Ishikawa (cell line): ENCODE results near the gene TGFBRAP1.
A peak's percentile ranks its signal among the peaks of the same experiment; 100 is the strongest.

Source experiments
- CEBPB ChIP-seq: IDR thresholded peaks from 2 replicates; pipeline ENCODE4 v1.6.1; 2012
- CREB1 ChIP-seq: IDR thresholded peaks from 2 replicates; pipeline ENCODE4 v1.6.1; 2012; ENCODE audit warnings: low read depth
- EGR1 ChIP-seq: IDR thresholded peaks from 2 replicates; pipeline ENCODE4 v1.6.1; 2012
- FOXM1 ChIP-seq: IDR thresholded peaks from 2 replicates; pipeline ENCODE4 v1.6.1; 2012; ENCODE audit warnings: low read depth, borderline replicate concordance
- RAD21 ChIP-seq: IDR thresholded peaks from 2 replicates; pipeline ENCODE4 v1.6.1; 2012; ENCODE audit warnings: low read depth
- TAF1 ChIP-seq: IDR thresholded peaks from 2 replicates; pipeline ENCODE4 v1.6.1; 2012; ENCODE audit warnings: low read depth, mild to moderate bottlenecking
- TCF12 ChIP-seq: IDR thresholded peaks from 2 replicates; pipeline ENCODE4 v1.6.1; 2012; ENCODE audit warnings: low read depth
- TEAD4 ChIP-seq: IDR thresholded peaks from 2 replicates; pipeline ENCODE4 v1.6.1; 2012
- YY1 ChIP-seq: IDR thresholded peaks from 2 replicates; pipeline ENCODE4 v1.6.1; 2012; ENCODE audit warnings: low read depth
- TF ChIP-seq, protein P1 (sequence below): IDR thresholded peaks from 2 replicates; pipeline ENCODE4 v1.6.1; 2012
- TF ChIP-seq, protein P2 (sequence below): IDR thresholded peaks from 2 replicates; pipeline ENCODE4 v1.6.1; 2012; ENCODE audit warnings: low read depth, mild to moderate bottlenecking
- TF ChIP-seq, protein P3 (sequence below): IDR thresholded peaks from 2 replicates; pipeline ENCODE4 v1.6.1; 2012

DNA sequence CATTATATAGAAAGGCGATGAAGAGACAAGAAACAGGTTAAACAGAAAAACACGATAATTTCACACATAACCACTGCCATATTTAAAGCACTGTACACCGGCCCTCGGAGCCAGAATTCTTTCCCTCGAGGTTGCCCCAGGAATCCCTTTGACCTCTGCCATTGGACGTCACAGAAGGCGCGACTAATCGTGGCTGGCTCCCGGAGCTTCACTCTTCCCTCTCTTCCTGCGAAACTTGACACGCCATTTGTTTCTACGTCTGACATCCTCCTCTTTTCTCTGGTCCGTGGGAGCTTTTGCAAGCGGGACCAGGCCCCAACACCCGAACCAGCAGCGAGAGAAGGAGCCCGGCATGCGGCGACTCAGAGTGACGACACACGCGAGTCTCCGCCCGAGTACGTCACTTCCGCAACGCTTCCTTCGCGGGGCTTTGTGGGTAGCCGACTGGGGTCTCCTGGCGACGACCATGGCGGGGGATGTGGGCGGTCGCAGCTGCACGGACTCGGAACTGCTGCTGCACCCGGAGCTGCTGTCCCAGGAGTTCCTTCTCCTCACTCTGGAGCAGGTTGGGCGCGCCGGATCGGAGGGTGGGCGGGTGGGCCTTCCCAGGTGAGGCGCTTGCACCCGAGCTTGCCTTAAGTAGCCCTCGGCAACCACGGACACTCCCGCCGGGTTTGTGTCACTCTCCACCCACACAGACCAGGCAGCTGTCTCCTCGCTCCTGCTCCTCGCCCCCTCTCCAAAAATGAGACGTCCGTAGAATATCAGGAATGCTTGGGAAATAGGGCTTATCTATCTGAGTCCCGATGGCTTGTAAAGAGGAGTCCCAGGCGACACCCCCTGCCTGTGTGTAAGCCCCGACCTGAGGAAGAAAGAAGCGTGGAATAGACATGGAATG, 7.8 kb upstream of the TGFBRAP1 start, which contains the start of gene C2orf49:
- TF ChIP-seq, protein P1, sequence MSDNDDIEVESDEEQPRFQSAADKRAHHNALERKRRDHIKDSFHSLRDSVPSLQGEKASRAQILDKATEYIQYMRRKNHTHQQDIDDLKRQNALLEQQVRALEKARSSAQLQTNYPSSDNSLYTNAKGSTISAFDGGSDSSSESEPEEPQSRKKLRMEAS = peak; percentile 76; the same call in 1 of the 2 replicates
- TF ChIP-seq CEBPB (no peak), FOXM1 (peak; percentile 38; the same call in 1 of the 2 replicates), TAF1 (peak; percentile 59), CREB1 (peak; percentile 99), EGR1 (0 out of 2 replicates have a peak, but pooled peaks have one; percentile 11), YY1 (peak; percentile 82), TCF12 (0 out of 2 replicates have a peak, but pooled peaks have one; percentile 31), TEAD4 (peak; percentile 70), RAD21 (no peak)
- TF ChIP-seq, protein P2, sequence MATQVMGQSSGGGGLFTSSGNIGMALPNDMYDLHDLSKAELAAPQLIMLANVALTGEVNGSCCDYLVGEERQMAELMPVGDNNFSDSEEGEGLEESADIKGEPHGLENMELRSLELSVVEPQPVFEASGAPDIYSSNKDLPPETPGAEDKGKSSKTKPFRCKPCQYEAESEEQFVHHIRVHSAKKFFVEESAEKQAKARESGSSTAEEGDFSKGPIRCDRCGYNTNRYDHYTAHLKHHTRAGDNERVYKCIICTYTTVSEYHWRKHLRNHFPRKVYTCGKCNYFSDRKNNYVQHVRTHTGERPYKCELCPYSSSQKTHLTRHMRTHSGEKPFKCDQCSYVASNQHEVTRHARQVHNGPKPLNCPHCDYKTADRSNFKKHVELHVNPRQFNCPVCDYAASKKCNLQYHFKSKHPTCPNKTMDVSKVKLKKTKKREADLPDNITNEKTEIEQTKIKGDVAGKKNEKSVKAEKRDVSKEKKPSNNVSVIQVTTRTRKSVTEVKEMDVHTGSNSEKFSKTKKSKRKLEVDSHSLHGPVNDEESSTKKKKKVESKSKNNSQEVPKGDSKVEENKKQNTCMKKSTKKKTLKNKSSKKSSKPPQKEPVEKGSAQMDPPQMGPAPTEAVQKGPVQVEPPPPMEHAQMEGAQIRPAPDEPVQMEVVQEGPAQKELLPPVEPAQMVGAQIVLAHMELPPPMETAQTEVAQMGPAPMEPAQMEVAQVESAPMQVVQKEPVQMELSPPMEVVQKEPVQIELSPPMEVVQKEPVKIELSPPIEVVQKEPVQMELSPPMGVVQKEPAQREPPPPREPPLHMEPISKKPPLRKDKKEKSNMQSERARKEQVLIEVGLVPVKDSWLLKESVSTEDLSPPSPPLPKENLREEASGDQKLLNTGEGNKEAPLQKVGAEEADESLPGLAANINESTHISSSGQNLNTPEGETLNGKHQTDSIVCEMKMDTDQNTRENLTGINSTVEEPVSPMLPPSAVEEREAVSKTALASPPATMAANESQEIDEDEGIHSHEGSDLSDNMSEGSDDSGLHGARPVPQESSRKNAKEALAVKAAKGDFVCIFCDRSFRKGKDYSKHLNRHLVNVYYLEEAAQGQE = no peak
- TF ChIP-seq, protein P3, sequence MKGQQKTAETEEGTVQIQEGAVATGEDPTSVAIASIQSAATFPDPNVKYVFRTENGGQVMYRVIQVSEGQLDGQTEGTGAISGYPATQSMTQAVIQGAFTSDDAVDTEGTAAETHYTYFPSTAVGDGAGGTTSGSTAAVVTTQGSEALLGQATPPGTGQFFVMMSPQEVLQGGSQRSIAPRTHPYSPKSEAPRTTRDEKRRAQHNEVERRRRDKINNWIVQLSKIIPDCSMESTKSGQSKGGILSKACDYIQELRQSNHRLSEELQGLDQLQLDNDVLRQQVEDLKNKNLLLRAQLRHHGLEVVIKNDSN = no peak
